CD14-positive monocyte (primary cell): Measurements from ENCODE around the gene PLAAT4. TPM values are rescaled to one million over a fixed set of nuclear protein-coding genes. Genes with fewer than 3 reads are reported as not detected.

Experiments used
- DNase-seq, 3 donors: peaks; one replicate each; pipeline ENCODE4 v3.0.0-alpha.2; 2011 to 2022
- H2AFZ ChIP-seq: 2 replicates; pipeline ENCODE4 v1.6.0; 2012; ENCODE audit warnings: mild to moderate bottlenecking, low read depth, low read length, inconsistent platforms; ENCODE audit not compliant: insufficient read depth, poor library complexity, severe bottlenecking
- H3K27ac ChIP-seq, 2 donors: 1 replicate in 1 of 2; 2 replicates in 1 of 2; pipeline ENCODE4 v1.5.1; 2012 to 2013; ENCODE audit warnings: low read length in 2 of 2, control low read depth in 1 of 2, inconsistent platforms in 1 of 2, low read depth in 1 of 2, mild to moderate bottlenecking in 1 of 2
- H3K27me3 ChIP-seq, 2 donors: one replicate each; pipeline versions ENCODE4 v1.6.0 to v1.6.1; 2011 to 2013; ENCODE audit warnings: low read length in 2 of 2; ENCODE audit not compliant: control insufficient read depth in 2 of 2, insufficient read depth in 2 of 2
- H3K36me3 ChIP-seq, 2 donors: replicated peaks in 1 of 2; 1 replicate in 1 of 2; 2 replicates in 1 of 2; pipeline versions ENCODE4 v1.5.1 to v1.6.1; 2012 to 2013; ENCODE audit warnings: low read length in 2 of 2, control low read depth in 1 of 2, inconsistent platforms in 1 of 2, mild to moderate bottlenecking in 1 of 2; ENCODE audit not compliant: insufficient read depth in 2 of 2, control insufficient read depth in 1 of 2
- H3K4me1 ChIP-seq, 2 donors: 1 replicate in 1 of 2; 2 replicates in 1 of 2; pipeline versions ENCODE4 v1.5.1 to v1.6.1; 2012 to 2013; ENCODE audit warnings: low read length in 2 of 2, control low read depth in 1 of 2, inconsistent platforms in 1 of 2, mild to moderate bottlenecking in 1 of 2, moderate library complexity in 1 of 2; ENCODE audit not compliant: insufficient read depth in 2 of 2, control insufficient read depth in 1 of 2
- H3K4me2 ChIP-seq: replicated peaks from 2 replicates; pipeline ENCODE3; 2012; ENCODE audit warnings: low read length, moderate library complexity, mild to moderate bottlenecking; ENCODE audit not compliant: poor library complexity, severe bottlenecking; ENCODE audit errors: extremely low read depth
- H3K4me3 ChIP-seq, 3 experiments: fragments of 200-600 bp in 1 of 3; sonication (generic) in 1 of 3; replicated peaks in 1 of 3; 1 replicate in 2 of 3; 2 replicates in 1 of 3; pipeline ENCODE4 v1.5.1; 2011 to 2013; ENCODE audit warnings: low read length in 3 of 3, mild to moderate bottlenecking in 3 of 3, control low read depth in 2 of 3, low read depth in 2 of 3, inconsistent platforms in 1 of 3, moderate library complexity in 1 of 3
- H3K79me2 ChIP-seq: 2 replicates; pipeline ENCODE4 v1.6.0; 2012; ENCODE audit warnings: mild to moderate bottlenecking, control low read depth, inconsistent platforms, low read length, moderate library complexity; ENCODE audit not compliant: insufficient read depth
- H3K9ac ChIP-seq: 2 replicates; pipeline ENCODE4 v1.6.0; 2017; ENCODE audit warnings: low read length, mild to moderate bottlenecking; ENCODE audit not compliant: insufficient read depth, poor library complexity, severe bottlenecking
- H3K9me3 ChIP-seq, 2 donors: replicated peaks in 1 of 2; 1 replicate in 1 of 2; 2 replicates in 1 of 2; pipeline versions ENCODE4 v1.5.1 to v1.6.1; 2012 to 2013; ENCODE audit warnings: low read length in 2 of 2, control low read depth in 1 of 2; ENCODE audit not compliant: control insufficient read depth in 1 of 2, insufficient read depth in 1 of 2
- H4K20me1 ChIP-seq: 2 replicates; pipeline ENCODE4 v1.6.0; 2012; ENCODE audit warnings: mild to moderate bottlenecking, low read length, control low read depth, moderate library complexity; ENCODE audit not compliant: insufficient read depth
- H3K27ac Mint-ChIP-seq, 7 donors: one replicate each; pipeline ENCODE4 v1.8.0; 2020; ENCODE audit warnings: mild to moderate bottlenecking in 7 of 7, mixed read lengths in 7 of 7, moderate library complexity in 6 of 7, inconsistent platforms in 2 of 7
- H3K27me3 Mint-ChIP-seq, 3 donors: one replicate each; pipeline ENCODE4 v1.8.0; 2021 to 2022; ENCODE audit warnings: low read depth in 3 of 3, mild to moderate bottlenecking in 3 of 3, mixed read lengths in 3 of 3, moderate library complexity in 3 of 3, inconsistent platforms in 1 of 3
- H3K36me3 Mint-ChIP-seq, 2 donors: one replicate each; pipeline ENCODE4 v1.8.0; 2020; ENCODE audit warnings: mixed read lengths in 2 of 2, inconsistent platforms in 1 of 2, mild to moderate bottlenecking in 1 of 2
- H3K4me1 Mint-ChIP-seq: one replicate; pipeline ENCODE4 v1.8.0; 2020; ENCODE audit warnings: mild to moderate bottlenecking, mixed read lengths
- H3K4me3 Mint-ChIP-seq, 2 donors: one replicate each; pipeline ENCODE4 v1.8.0; 2020; ENCODE audit warnings: mild to moderate bottlenecking in 2 of 2, mixed read lengths in 2 of 2, moderate library complexity in 1 of 2
- H3K9me3 Mint-ChIP-seq, 7 donors: one replicate each; pipeline ENCODE4 v1.8.0; 2020 to 2022; ENCODE audit warnings: mixed read lengths in 7 of 7, mild to moderate bottlenecking in 6 of 7, moderate library complexity in 6 of 7, inconsistent platforms in 2 of 7
- WGBS: methylation state at CpG from one replicate; pipeline ENCODE4 v1.1.5; 2013; ENCODE audit warnings: missing lambda C conversion rate; ENCODE audit not compliant: insufficient coverage; 5-methylcytosine and 5-hydroxymethylcytosine counted together
- intact Hi-C, 2 donors: fragments of 100-400 bp; cut with micrococcal nuclease; formaldehyde crosslinking; loops; one replicate each; pipeline versions ENCODE4 v1.15.0 to v1.15.1; 2023
- polyA plus RNA-seq, 3 donors: library from polyadenylated mRNA; depleted of rRNA in 1 of 3; unstranded in 2 of 3; stranded (reverse) in 1 of 3; fragments of 300-500 nt in 2 of 3; fragments of >200 nt in 1 of 3; fragmentation: Illumina TruSeq in 2 of 3; gene quantifications; 1 replicate in 2 of 3; 2 replicates in 1 of 3; pipeline ENCODE4 v1.2.3, GENCODE V29; 2012 to 2021
- TF ChIP-seq, protein P1 (sequence below): fragments of 200-600 bp; IDR thresholded peaks from one replicate; pipeline ENCODE4 v1.8.0; 2022; ENCODE audit warnings: antibody characterized with exemption, mild to moderate bottlenecking

The PLAAT4 gene
- polyA plus RNA-seq, 3 donors: 55.2 to 119 (median 101) TPM

DNA sequence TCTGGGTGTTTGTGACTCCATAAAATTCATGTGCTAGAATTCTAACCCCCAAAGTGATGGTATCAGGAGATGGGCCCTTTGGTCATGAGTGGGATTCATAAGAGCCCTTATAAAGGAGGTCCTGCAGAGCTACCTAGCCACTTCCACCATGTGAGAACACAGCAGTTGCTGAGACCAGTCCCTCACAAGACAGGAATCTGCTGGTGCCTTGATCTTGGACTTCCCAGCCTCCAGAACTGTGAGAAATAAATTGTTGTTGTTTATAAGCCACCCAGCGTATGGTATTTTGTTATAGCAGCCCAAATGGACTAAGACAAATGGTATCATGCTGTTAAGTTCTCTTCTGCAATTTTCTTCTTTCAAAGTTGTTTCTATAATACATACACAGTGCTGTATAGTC, 44.2 kb upstream of the PLAAT4 start:
- intact Hi-C loops: no loop called here
- Histone ChIP-seq H3K4me2 (no peak overlapping the region), H3K9ac (no peak overlapping the region), H3K4me1 (peaks cover 39 to 51% of the 10 kb centered on the region in 2 donors), H3K36me3 (no peaks in the 10 kb centered on the region), H4K20me1 (no peaks in the 10 kb centered on the region), H3K4me3 (no peak overlapping the region), H3K79me2 (no peaks in the 10 kb centered on the region), H3K27me3 (peaks cover 11 to 26% of the 10 kb centered on the region in 2 donors), H3K9me3 (no peaks in the 10 kb centered on the region), H2AFZ (no peak overlapping the region), H3K27ac (no peak overlapping the region)
- peaks cover 0 to 15% (median 3%) of the 10 kb centered on the region in 7 donors for H3K9me3 Mint-ChIP-seq
- peaks cover 47% of the 10 kb centered on the region for H3K4me1 Mint-ChIP-seq
- DNase-seq: no peak
- no peak overlapping the region for H3K4me3 Mint-ChIP-seq
- TF ChIP-seq, protein P1, sequence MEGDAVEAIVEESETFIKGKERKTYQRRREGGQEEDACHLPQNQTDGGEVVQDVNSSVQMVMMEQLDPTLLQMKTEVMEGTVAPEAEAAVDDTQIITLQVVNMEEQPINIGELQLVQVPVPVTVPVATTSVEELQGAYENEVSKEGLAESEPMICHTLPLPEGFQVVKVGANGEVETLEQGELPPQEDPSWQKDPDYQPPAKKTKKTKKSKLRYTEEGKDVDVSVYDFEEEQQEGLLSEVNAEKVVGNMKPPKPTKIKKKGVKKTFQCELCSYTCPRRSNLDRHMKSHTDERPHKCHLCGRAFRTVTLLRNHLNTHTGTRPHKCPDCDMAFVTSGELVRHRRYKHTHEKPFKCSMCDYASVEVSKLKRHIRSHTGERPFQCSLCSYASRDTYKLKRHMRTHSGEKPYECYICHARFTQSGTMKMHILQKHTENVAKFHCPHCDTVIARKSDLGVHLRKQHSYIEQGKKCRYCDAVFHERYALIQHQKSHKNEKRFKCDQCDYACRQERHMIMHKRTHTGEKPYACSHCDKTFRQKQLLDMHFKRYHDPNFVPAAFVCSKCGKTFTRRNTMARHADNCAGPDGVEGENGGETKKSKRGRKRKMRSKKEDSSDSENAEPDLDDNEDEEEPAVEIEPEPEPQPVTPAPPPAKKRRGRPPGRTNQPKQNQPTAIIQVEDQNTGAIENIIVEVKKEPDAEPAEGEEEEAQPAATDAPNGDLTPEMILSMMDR: no peak
- H3K27ac Mint-ChIP-seq: no peak overlapping the region
- no CpG with 5 or more reads among the region's 1 CpG for WGBS
- H3K36me3 Mint-ChIP-seq: peaks cover 0 to 7% of the 10 kb centered on the region in 2 donors
- peaks cover 15 to 31% (median 18%) of the 10 kb centered on the region in 3 donors for H3K27me3 Mint-ChIP-seq

DNA sequence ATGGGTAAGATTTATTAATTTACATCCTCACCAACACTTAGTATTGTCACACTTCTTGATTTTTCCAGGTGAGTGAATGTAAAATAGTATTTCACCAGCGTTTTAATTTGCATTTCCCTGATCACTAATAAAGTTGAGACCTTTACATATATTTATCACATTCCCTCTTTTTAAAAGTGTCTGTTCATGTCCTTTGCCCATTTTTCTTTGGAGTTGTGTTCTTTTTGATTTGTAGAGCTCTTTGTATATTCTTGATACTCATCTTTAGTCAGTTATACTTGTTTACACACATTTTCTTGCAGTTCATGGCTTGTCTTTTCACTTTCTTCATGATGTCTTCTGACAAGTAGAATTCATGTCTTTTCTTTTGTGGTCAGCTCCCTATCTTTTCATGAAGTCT, 43.5 kb upstream of the PLAAT4 start:
- H3K27me3 Mint-ChIP-seq: peaks cover 15 to 31% (median 18%) of the 10 kb centered on the region in 3 donors
- TF ChIP-seq, protein P1: no peak
- Histone ChIP-seq H3K79me2 (no peaks in the 10 kb centered on the region), H2AFZ (no peak overlapping the region), H3K27ac (no peak overlapping the region), H3K4me3 (no peak overlapping the region), H3K27me3 (peaks cover 11 to 26% of the 10 kb centered on the region in 2 donors), H4K20me1 (no peaks in the 10 kb centered on the region), H3K4me1 (peaks cover 39 to 51% of the 10 kb centered on the region in 2 donors), H3K36me3 (no peaks in the 10 kb centered on the region), H3K9ac (no peak overlapping the region), H3K4me2 (no peak overlapping the region), H3K9me3 (peaks cover 1% of the 10 kb centered on the region in 2 donors)
- intact Hi-C loops: no loop called here
- H3K4me3 Mint-ChIP-seq: peak overlapping the region in 1 of 2 donors; percentile 17
- H3K27ac Mint-ChIP-seq: no peak overlapping the region
- peaks cover 46% of the 10 kb centered on the region for H3K4me1 Mint-ChIP-seq
- H3K36me3 Mint-ChIP-seq: peaks cover 0 to 7% of the 10 kb centered on the region in 2 donors
- DNase-seq: no peak
- peaks cover 0 to 20% (median 5%) of the 10 kb centered on the region in 7 donors for H3K9me3 Mint-ChIP-seq
- WGBS: no CpG with 5 or more reads among the region's 1 CpG
